GM21717 (cell line): Measurements from ENCODE around the gene PDGFRB.
A peak's percentile ranks its signal among the peaks of the same experiment; 100 is the strongest.
"Not testable (repeated sequence)": the region's sequence is repeated elsewhere in the genome, so short reads cannot be mapped to it uniquely, and the experiment has no call there.

Experiments
- ATAC-seq: cut with Tn5 transposase; IDR thresholded peaks from one replicate; pipeline ENCODE4 v1.9.1; 2021; ENCODE audit warnings: mild to moderate bottlenecking, moderate library complexity; ENCODE audit not compliant: unreplicated experiment

The PDGFRB gene

GRCh38 chr5:150101023-150101422 lies 54.6 kb downstream of the PDGFRB start:
- no peak for ATAC-seq

GRCh38 chr5:150097152-150097551 lies 58.5 kb downstream of the PDGFRB start:
- ATAC-seq, result no peak

- peak; percentile 92 for ATAC-seq
Measured at GRCh38 chr5:150092159-150092787, 63.4 kb downstream of the PDGFRB start.

GRCh38 chr5:150085950-150086715 lies 69.5 kb downstream of the PDGFRB start, which contains the start of gene CSF1R:
Gene CSF1R (minus strand): TSS chr5:150086554. CDS start chr5:150086427, 127 bp downstream.
- ATAC-seq, result no peak

- ATAC-seq, result no peak
Measured at GRCh38 chr5:150085191-150085912, 70.3 kb downstream of the PDGFRB start.

GRCh38 chr5:150084754-150085153 lies 70.9 kb downstream of the PDGFRB start:
- not testable (repeated sequence) for ATAC-seq

GRCh38 chr5:150082889-150083288 lies 72.8 kb downstream of the PDGFRB start:
- ATAC-seq, result no peak

GRCh38 chr5:150082374-150082773 lies 73.3 kb downstream of the PDGFRB start:
- ATAC-seq, result peak; percentile 22

GRCh38 chr5:150081541-150082283 lies 73.9 kb downstream of the PDGFRB start:
- ATAC-seq, result peak; percentile 83

GRCh38 chr5:150080696-150081435 lies 74.8 kb downstream of the PDGFRB start:
- no peak for ATAC-seq

GRCh38 chr5:150079909-150080461 lies 75.7 kb downstream of the PDGFRB start:
- ATAC-seq, result no peak

GRCh38 chr5:150078802-150079689 lies 76.6 kb downstream of the PDGFRB start:
- no peak for ATAC-seq

- no peak for ATAC-seq
Measured at GRCh38 chr5:150077996-150078801, 77.4 kb downstream of the PDGFRB start.

GRCh38 chr5:150077060-150077459 lies 78.6 kb downstream of the PDGFRB start:
- no peak for ATAC-seq

- no peak for ATAC-seq
Measured at GRCh38 chr5:150075806-150076205, 79.8 kb downstream of the PDGFRB start.

GRCh38 chr5:150075233-150075632 lies 80.4 kb downstream of the PDGFRB start:
- ATAC-seq, result no peak

GRCh38 chr5:150073677-150074076 lies 82.0 kb downstream of the PDGFRB start:
- ATAC-seq, result no peak

GRCh38 chr5:150073086-150073625 lies 82.5 kb downstream of the PDGFRB start:
- ATAC-seq, result no peak
